GM18519 (cell line): ENCODE data around the gene ATG7.
"Not testable (repeated sequence)": the region's sequence is repeated elsewhere in the genome, so short reads cannot be mapped to it uniquely, and the experiment has no call there.

Experiments used
- ATAC-seq: cut with Tn5 transposase; IDR thresholded peaks from one replicate; pipeline ENCODE4 v1.9.1; 2021; ENCODE audit warnings: mild to moderate bottlenecking, moderate library complexity; ENCODE audit not compliant: unreplicated experiment, low FRiP score

The ATG7 gene

GRCh38 chr3:11382146-11382745 lies 110.0 kb downstream of the ATG7 start:
- no peak for ATAC-seq

GRCh38 chr3:11384074-11384473 lies 111.9 kb downstream of the ATG7 start:
- ATAC-seq: no peak

GRCh38 chr3:11385326-11385725 lies 113.1 kb downstream of the ATG7 start:
- ATAC-seq: no peak

GRCh38 chr3:11385891-11386290 lies 113.7 kb downstream of the ATG7 start:
- no peak for ATAC-seq

GRCh38 chr3:11386465-11387113 lies 114.4 kb downstream of the ATG7 start:
- ATAC-seq: no peak

GRCh38 chr3:11389386-11390268 lies 117.4 kb downstream of the ATG7 start:
- ATAC-seq: no peak

GRCh38 chr3:11390411-11391131 lies 118.4 kb downstream of the ATG7 start:
- ATAC-seq: no peak

- ATAC-seq: no peak
These were observed 119.1 kb downstream of the ATG7 start for GRCh38 chr3:11391174-11391879.

GRCh38 chr3:11392014-11392859 lies 120.0 kb downstream of the ATG7 start:
- no peak for ATAC-seq

- no peak for ATAC-seq
These were observed 120.6 kb downstream of the ATG7 start for GRCh38 chr3:11392860-11393114.

GRCh38 chr3:11393401-11393800 lies 121.2 kb downstream of the ATG7 start:
- no peak for ATAC-seq

GRCh38 chr3:11394392-11394791 lies 122.2 kb downstream of the ATG7 start:
- no peak for ATAC-seq

GRCh38 chr3:11400213-11400612 lies 128.0 kb downstream of the ATG7 start:
- ATAC-seq: no peak

- ATAC-seq: no peak
These were observed 129.2 kb downstream of the ATG7 start for GRCh38 chr3:11401434-11401833.

- no peak for ATAC-seq
These were observed 133.1 kb downstream of the ATG7 start for GRCh38 chr3:11405323-11405722.

GRCh38 chr3:11407644-11408043 lies 135.4 kb downstream of the ATG7 start:
- no peak for ATAC-seq

- not testable (repeated sequence) for ATAC-seq
These were observed 136.2 kb downstream of the ATG7 start for GRCh38 chr3:11408324-11408859.

GRCh38 chr3:11410564-11410963 lies 138.4 kb downstream of the ATG7 start:
- ATAC-seq: no peak

GRCh38 chr3:11411956-11412355 lies 139.8 kb downstream of the ATG7 start:
- ATAC-seq: no peak
